Erythroblast (primary cell): ENCODE measurements around the gene BPIFB2.

Source experiments
- GATA1 ChIP-seq: IDR thresholded peaks from 2 replicates; pipeline ENCODE4 v1.6.1; 2011; ENCODE audit warnings: low read depth, mild to moderate bottlenecking, control low read depth, low read length, moderate library complexity
- POLR2A ChIP-seq: IDR thresholded peaks from 2 replicates; pipeline ENCODE4 v1.6.1; 2011; ENCODE audit warnings: mild to moderate bottlenecking, low read length

GRCh38 chr20:32960849-32961731, 46.4 kb upstream of the BPIFB2 start:
- TF ChIP-seq POLR2A, result no peak
- no peak for TF ChIP-seq GATA1
